ENCODE measurements around the gene EPB41L4A.

The EPB41L4A gene

DNA sequence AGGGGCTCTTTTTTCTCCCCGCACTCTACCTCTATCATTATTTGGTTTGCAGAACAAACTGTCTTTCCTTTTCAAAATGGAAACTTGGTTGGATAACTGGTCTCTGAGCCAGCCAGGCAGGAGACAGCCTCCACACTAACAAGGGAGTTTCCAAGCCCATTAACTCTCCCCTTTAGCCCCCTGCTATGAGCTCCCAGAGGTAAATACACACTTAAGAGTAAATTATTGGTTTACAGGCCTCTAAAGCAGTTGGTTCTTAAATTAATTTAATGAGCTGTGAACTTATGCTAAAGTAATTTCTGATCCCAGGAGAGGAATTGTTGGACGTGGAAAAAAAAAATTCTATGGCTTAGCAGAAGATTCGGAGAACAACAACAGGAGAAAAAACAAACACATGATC, 30.3 kb downstream of the EPB41L4A start:
- no peaks in the 10 kb centered on the region for H3K27me3 ChIP-seq (ENCODE audit: insufficient read depth, low read depth, severe bottlenecking)
- no peak for TF ChIP-seq CTCF (IDR thresholded peaks at IDR 0.05; ENCODE audit: low read depth, low read length)
- DNase-seq = no peak
- H3K9me3 ChIP-seq (ENCODE audit: severe bottlenecking) = no peaks in the 10 kb centered on the region
- H3K4me3 ChIP-seq (ENCODE audit: low read depth, low read length) = no peak overlapping the region
- no peak overlapping the region for H3K27ac ChIP-seq
- H3K36me3 ChIP-seq = no peaks in the 10 kb centered on the region

DNA sequence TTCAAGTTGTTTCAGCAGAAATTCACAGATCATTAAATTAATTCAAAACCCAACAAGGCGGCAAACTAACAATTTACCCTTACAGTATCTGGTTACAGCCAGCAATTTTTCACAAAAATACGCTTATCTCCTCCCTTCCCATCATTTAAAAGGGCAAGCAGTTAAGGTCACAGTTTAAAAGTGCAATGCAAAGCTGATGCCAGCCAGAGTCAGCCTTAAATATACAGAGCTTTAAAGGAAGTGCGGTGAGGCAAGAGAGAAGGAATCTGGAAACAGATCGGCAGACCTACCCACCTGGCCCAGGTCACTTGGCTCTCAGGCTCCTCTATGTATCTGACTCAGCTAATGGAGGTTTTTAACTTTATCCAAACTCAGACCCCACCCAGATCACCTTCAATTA, 31.0 kb downstream of the EPB41L4A start:
- Histone ChIP-seq H3K4me3 (ENCODE audit: low read depth, low read length) (no peak overlapping the region), H3K9me3 (ENCODE audit: severe bottlenecking) (no peaks in the 10 kb centered on the region), H3K27me3 (ENCODE audit: insufficient read depth, low read depth, severe bottlenecking) (no peaks in the 10 kb centered on the region), H3K27ac (no peak overlapping the region), H3K36me3 (no peaks in the 10 kb centered on the region)
- DNase-seq = no peak
- no peak for TF ChIP-seq CTCF (IDR thresholded peaks at IDR 0.05; ENCODE audit: low read depth, low read length)

DNA sequence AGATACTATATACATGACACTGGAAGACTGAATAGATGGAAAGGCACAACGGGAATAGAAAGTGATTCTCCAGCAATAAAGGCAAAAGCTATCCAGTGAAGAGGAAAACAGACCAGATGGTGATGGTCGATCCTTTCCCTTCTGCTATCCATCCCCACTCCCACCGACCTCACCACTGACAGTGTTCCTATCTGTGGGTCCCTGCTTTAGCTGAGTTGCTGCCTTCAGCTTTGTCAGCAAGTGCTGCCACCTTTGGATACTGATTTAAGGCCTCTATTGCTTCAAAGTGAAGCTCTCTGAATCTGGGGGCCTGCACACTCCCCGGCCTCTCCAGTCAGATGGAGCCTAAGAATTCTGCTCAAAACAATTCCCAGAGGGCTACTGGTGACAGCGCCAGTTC, 32.3 kb downstream of the EPB41L4A start:
- H3K27me3 ChIP-seq (ENCODE audit: insufficient read depth, low read depth, severe bottlenecking) = no peaks in the 10 kb centered on the region
- no peak overlapping the region for H3K27ac ChIP-seq
- no peak for DNase-seq
- TF ChIP-seq CTCF (IDR thresholded peaks at IDR 0.05; ENCODE audit: low read depth, low read length) = no peak
- no peaks in the 10 kb centered on the region for H3K9me3 ChIP-seq (ENCODE audit: severe bottlenecking)
- no peak overlapping the region for H3K4me3 ChIP-seq (ENCODE audit: low read depth, low read length)
- H3K36me3 ChIP-seq = no peaks in the 10 kb centered on the region

DNA sequence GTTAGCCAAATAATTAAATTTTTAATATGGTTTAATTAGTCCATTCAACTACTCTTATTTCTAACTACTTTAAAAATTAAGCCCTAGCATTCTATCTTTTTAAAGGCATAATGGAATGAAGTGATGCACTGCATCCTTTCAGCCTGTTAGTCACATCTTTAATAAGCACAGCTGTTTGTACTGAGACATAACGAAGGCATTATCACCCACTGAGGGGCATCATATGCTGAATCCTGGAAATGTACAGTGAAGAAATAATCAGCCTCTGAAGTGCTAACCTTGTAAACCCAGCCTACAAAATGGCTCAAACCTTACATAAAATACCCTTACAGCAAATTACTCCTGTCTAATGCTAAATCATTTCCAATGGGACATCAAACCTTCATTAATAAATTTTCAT, 33.1 kb downstream of the EPB41L4A start:
- Histone ChIP-seq H3K4me3 (ENCODE audit: low read depth, low read length) (no peak overlapping the region), H3K36me3 (no peaks in the 10 kb centered on the region), H3K9me3 (ENCODE audit: severe bottlenecking) (no peaks in the 10 kb centered on the region), H3K27ac (no peak overlapping the region), H3K27me3 (ENCODE audit: insufficient read depth, low read depth, severe bottlenecking) (no peaks in the 10 kb centered on the region)
- DNase-seq = no peak
- no peak for TF ChIP-seq CTCF (IDR thresholded peaks at IDR 0.05; ENCODE audit: low read depth, low read length)

- Histone ChIP-seq H3K27me3 (ENCODE audit: insufficient read depth, low read depth, severe bottlenecking) (no peaks in the 10 kb centered on the region), H3K4me3 (ENCODE audit: low read depth, low read length) (no peak overlapping the region), H3K36me3 (no peaks in the 10 kb centered on the region), H3K9me3 (ENCODE audit: severe bottlenecking) (no peaks in the 10 kb centered on the region), H3K27ac (no peak overlapping the region)
- TF ChIP-seq CTCF (IDR thresholded peaks at IDR 0.05; ENCODE audit: low read depth, low read length) = no peak
- DNase-seq = no peak
Measured at GRCh38 chr5:112385566-112385965, 33.5 kb downstream of the EPB41L4A start.

- no peaks in the 10 kb centered on the region for H3K9me3 ChIP-seq (ENCODE audit: severe bottlenecking)
- H3K27me3 ChIP-seq (ENCODE audit: insufficient read depth, low read depth, severe bottlenecking) = no peaks in the 10 kb centered on the region
- H3K27ac ChIP-seq = no peak overlapping the region
- H3K4me3 ChIP-seq (ENCODE audit: low read depth, low read length) = no peak overlapping the region
- no peak for DNase-seq
- no peaks in the 10 kb centered on the region for H3K36me3 ChIP-seq
- TF ChIP-seq CTCF (IDR thresholded peaks at IDR 0.05; ENCODE audit: low read depth, low read length) = no peak
Measured at GRCh38 chr5:112384523-112384922, 34.6 kb downstream of the EPB41L4A start.

All from WERI-Rb-1 (cell line).